WTC11 (cell line): ENCODE data around the gene SENP8.

Experiments
- CREB1 ChIP-seq: sonication (generic); formaldehyde crosslinking; IDR thresholded peaks from 2 replicates; pipeline ENCODE4 v1.8.0; 2023; ENCODE audit warnings: mild to moderate bottlenecking, missing genetic modification reagents
- GABPB1 ChIP-seq: sonication (generic); formaldehyde crosslinking; IDR thresholded peaks from 2 replicates; pipeline ENCODE4 v1.8.1; 2023; ENCODE audit warnings: mild to moderate bottlenecking, missing genetic modification reagents
- HMGA2 ChIP-seq: fragments of 250-450 bp; sonication (Bioruptor Pico); IDR thresholded peaks from 2 replicates; pipeline ENCODE4 v1.4.0; 2021; ENCODE audit warnings: mild to moderate bottlenecking, moderate library complexity
- JUN ChIP-seq: sonication (generic); formaldehyde crosslinking; IDR thresholded peaks from 2 replicates; pipeline ENCODE4 v1.8.0; 2023; ENCODE audit warnings: mild to moderate bottlenecking, missing genetic modification reagents
- MAX ChIP-seq: sonication (generic); formaldehyde crosslinking; IDR thresholded peaks from 2 replicates; pipeline ENCODE4 v1.8.0; 2022; ENCODE audit warnings: mild to moderate bottlenecking, missing genetic modification reagents
- TP53 ChIP-seq: sonication (generic); formaldehyde crosslinking; IDR thresholded peaks from 2 replicates; pipeline ENCODE4 v1.8.1; 2023; ENCODE audit warnings: mild to moderate bottlenecking, missing genetic modification reagents
- ZNF512 ChIP-seq: sonication (generic); formaldehyde crosslinking; IDR thresholded peaks from 2 replicates; pipeline ENCODE4 v1.8.1; 2022; ENCODE audit warnings: missing genetic modification reagents, borderline replicate concordance
- TF ChIP-seq, protein P1 (sequence below): fragments of 200-600 bp; IDR thresholded peaks from 2 replicates; pipeline ENCODE4 v1.8.0; 2022; ENCODE audit warnings: antibody characterized with exemption
- TF ChIP-seq, protein P2 (sequence below): sonication (generic); formaldehyde crosslinking; IDR thresholded peaks from 2 replicates; pipeline ENCODE4 v1.8.1; 2023; ENCODE audit warnings: mild to moderate bottlenecking, missing genetic modification reagents, borderline replicate concordance

GRCh38 chr15:72169921-72170611 lies 51.9 kb downstream of the SENP8 start:
- TF ChIP-seq HMGA2 (CRISPR knock-in tag), result no peak
- TF ChIP-seq, protein P1, sequence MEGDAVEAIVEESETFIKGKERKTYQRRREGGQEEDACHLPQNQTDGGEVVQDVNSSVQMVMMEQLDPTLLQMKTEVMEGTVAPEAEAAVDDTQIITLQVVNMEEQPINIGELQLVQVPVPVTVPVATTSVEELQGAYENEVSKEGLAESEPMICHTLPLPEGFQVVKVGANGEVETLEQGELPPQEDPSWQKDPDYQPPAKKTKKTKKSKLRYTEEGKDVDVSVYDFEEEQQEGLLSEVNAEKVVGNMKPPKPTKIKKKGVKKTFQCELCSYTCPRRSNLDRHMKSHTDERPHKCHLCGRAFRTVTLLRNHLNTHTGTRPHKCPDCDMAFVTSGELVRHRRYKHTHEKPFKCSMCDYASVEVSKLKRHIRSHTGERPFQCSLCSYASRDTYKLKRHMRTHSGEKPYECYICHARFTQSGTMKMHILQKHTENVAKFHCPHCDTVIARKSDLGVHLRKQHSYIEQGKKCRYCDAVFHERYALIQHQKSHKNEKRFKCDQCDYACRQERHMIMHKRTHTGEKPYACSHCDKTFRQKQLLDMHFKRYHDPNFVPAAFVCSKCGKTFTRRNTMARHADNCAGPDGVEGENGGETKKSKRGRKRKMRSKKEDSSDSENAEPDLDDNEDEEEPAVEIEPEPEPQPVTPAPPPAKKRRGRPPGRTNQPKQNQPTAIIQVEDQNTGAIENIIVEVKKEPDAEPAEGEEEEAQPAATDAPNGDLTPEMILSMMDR, result no peak
- TF ChIP-seq MAX (CRISPR knock-in tag), result no peak
- TF ChIP-seq CREB1 (CRISPR knock-in tag), result no peak
- TF ChIP-seq JUN (CRISPR knock-in tag), result no peak
- TF ChIP-seq GABPB1 (CRISPR knock-in tag), result no peak
- TF ChIP-seq ZNF512 (CRISPR knock-in tag), result no peak
- TF ChIP-seq, protein P2, sequence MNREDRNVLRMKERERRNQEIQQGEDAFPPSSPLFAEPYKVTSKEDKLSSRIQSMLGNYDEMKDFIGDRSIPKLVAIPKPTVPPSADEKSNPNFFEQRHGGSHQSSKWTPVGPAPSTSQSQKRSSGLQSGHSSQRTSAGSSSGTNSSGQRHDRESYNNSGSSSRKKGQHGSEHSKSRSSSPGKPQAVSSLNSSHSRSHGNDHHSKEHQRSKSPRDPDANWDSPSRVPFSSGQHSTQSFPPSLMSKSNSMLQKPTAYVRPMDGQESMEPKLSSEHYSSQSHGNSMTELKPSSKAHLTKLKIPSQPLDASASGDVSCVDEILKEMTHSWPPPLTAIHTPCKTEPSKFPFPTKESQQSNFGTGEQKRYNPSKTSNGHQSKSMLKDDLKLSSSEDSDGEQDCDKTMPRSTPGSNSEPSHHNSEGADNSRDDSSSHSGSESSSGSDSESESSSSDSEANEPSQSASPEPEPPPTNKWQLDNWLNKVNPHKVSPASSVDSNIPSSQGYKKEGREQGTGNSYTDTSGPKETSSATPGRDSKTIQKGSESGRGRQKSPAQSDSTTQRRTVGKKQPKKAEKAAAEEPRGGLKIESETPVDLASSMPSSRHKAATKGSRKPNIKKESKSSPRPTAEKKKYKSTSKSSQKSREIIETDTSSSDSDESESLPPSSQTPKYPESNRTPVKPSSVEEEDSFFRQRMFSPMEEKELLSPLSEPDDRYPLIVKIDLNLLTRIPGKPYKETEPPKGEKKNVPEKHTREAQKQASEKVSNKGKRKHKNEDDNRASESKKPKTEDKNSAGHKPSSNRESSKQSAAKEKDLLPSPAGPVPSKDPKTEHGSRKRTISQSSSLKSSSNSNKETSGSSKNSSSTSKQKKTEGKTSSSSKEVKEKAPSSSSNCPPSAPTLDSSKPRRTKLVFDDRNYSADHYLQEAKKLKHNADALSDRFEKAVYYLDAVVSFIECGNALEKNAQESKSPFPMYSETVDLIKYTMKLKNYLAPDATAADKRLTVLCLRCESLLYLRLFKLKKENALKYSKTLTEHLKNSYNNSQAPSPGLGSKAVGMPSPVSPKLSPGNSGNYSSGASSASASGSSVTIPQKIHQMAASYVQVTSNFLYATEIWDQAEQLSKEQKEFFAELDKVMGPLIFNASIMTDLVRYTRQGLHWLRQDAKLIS (CRISPR knock-in tag), result no peak
- TF ChIP-seq TP53 (CRISPR knock-in tag), result no peak
